Measurements from ENCODE around the gene HDLBP.

HDLBP gene

DNA sequence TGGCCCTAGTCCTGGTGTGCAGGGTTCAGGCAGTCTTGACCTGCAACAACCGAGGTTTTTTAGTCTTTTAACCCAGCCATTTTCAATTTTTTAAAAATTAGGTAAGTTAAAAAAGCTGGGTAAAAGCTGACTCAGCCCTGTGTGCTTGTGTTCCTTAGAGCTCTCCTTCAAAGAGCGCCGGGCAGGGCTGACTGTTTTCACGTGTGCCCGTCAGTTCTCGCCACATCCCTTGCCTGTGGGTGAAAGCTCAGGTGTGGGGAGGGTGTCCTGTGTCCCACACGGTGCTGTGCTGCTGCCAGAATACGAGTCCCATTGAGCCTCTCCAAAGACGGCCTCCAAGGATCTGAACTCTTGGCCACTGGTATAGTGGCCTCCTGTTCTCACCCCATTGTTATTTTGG is 132.3 kb downstream of the HDLBP start:
- H3K4me3 ChIP-seq (ENCODE audit: low read length) = no peak overlapping the region
- 0 out of 2 replicates have a peak, but pooled peaks cover 2% of the 10 kb centered on the region for H3K4me1 ChIP-seq (ENCODE audit: control insufficient read depth, insufficient read depth, low read length)
- no peaks in the 10 kb centered on the region for H3K9me3 ChIP-seq (ENCODE audit: control insufficient read depth, insufficient read depth, low read length)
- no peak for DNase-seq (ENCODE audit: low read depth, low spot score)
- H3K27me3 ChIP-seq (ENCODE audit: control insufficient read depth, insufficient read depth, low read length) = no peaks in the 10 kb centered on the region
- H3K27ac ChIP-seq (ENCODE audit: low read length) = no peak overlapping the region
- H3K36me3 ChIP-seq (ENCODE audit: control insufficient read depth, insufficient read depth, low read length) = no peaks in the 10 kb centered on the region
- no CpG with 5 or more reads among the region's 9 CpGs for WGBS (ENCODE audit: insufficient coverage, insufficient read length)

GRCh38 chr2:241182531-241183133 is 132.8 kb downstream of the HDLBP start:
- no peaks in the 10 kb centered on the region for H3K27me3 ChIP-seq (ENCODE audit: control insufficient read depth, insufficient read depth, low read length)
- DNase-seq (ENCODE audit: low read depth, low spot score) = no peak
- H3K27ac ChIP-seq (ENCODE audit: low read length) = no peak overlapping the region
- no CpG with 5 or more reads among the region's 28 CpGs for WGBS (ENCODE audit: insufficient coverage, insufficient read length)
- no peaks in the 10 kb centered on the region for H3K9me3 ChIP-seq (ENCODE audit: control insufficient read depth, insufficient read depth, low read length)
- no peak overlapping the region for H3K4me3 ChIP-seq (ENCODE audit: low read length)
- H3K4me1 ChIP-seq (ENCODE audit: control insufficient read depth, insufficient read depth, low read length) = no peaks in the 10 kb centered on the region
- H3K36me3 ChIP-seq (ENCODE audit: control insufficient read depth, insufficient read depth, low read length) = no peaks in the 10 kb centered on the region

- Histone ChIP-seq H3K36me3 (ENCODE audit: control insufficient read depth, insufficient read depth, low read length) (no peaks in the 10 kb centered on the region), H3K4me1 (ENCODE audit: control insufficient read depth, insufficient read depth, low read length) (no peaks in the 10 kb centered on the region), H3K4me3 (ENCODE audit: low read length) (no peak overlapping the region), H3K27me3 (ENCODE audit: control insufficient read depth, insufficient read depth, low read length) (no peaks in the 10 kb centered on the region), H3K27ac (ENCODE audit: low read length) (no peak overlapping the region), H3K9me3 (ENCODE audit: control insufficient read depth, insufficient read depth, low read length) (no peaks in the 10 kb centered on the region)
- WGBS (ENCODE audit: insufficient coverage, insufficient read length) = no CpG with 5 or more reads among the region's 3 CpGs
- DNase-seq (ENCODE audit: low read depth, low spot score) = no peak
Observed at GRCh38 chr2:241182126-241182525, 133.3 kb downstream of the HDLBP start.

- H3K27ac ChIP-seq (ENCODE audit: low read length) = no peak overlapping the region
- no peaks in the 10 kb centered on the region for H3K4me1 ChIP-seq (ENCODE audit: control insufficient read depth, insufficient read depth, low read length)
- H3K4me3 ChIP-seq (ENCODE audit: low read length) = no peak overlapping the region
- H3K9me3 ChIP-seq (ENCODE audit: control insufficient read depth, insufficient read depth, low read length) = no peaks in the 10 kb centered on the region
- no peaks in the 10 kb centered on the region for H3K36me3 ChIP-seq (ENCODE audit: control insufficient read depth, insufficient read depth, low read length)
- no CpG with 5 or more reads among the region's 12 CpGs for WGBS (ENCODE audit: insufficient coverage, insufficient read length)
- DNase-seq (ENCODE audit: low read depth, low spot score) = peak; percentile 54
- H3K27me3 ChIP-seq (ENCODE audit: control insufficient read depth, insufficient read depth, low read length) = no peaks in the 10 kb centered on the region
Observed at GRCh38 chr2:241180495-241180894, 135.0 kb downstream of the HDLBP start.

- H3K9me3 ChIP-seq (ENCODE audit: control insufficient read depth, insufficient read depth, low read length) = no peaks in the 10 kb centered on the region
- H3K27me3 ChIP-seq (ENCODE audit: control insufficient read depth, insufficient read depth, low read length) = no peaks in the 10 kb centered on the region
- WGBS (ENCODE audit: insufficient coverage, insufficient read length) = no CpG with 5 or more reads among the region's 4 CpGs
- no peak overlapping the region for H3K27ac ChIP-seq (ENCODE audit: low read length)
- no peaks in the 10 kb centered on the region for H3K4me1 ChIP-seq (ENCODE audit: control insufficient read depth, insufficient read depth, low read length)
- H3K36me3 ChIP-seq (ENCODE audit: control insufficient read depth, insufficient read depth, low read length) = no peaks in the 10 kb centered on the region
- DNase-seq (ENCODE audit: low read depth, low spot score) = no peak
- H3K4me3 ChIP-seq (ENCODE audit: low read length) = no peak overlapping the region
Observed at GRCh38 chr2:241179899-241180298, 135.6 kb downstream of the HDLBP start.

DNA sequence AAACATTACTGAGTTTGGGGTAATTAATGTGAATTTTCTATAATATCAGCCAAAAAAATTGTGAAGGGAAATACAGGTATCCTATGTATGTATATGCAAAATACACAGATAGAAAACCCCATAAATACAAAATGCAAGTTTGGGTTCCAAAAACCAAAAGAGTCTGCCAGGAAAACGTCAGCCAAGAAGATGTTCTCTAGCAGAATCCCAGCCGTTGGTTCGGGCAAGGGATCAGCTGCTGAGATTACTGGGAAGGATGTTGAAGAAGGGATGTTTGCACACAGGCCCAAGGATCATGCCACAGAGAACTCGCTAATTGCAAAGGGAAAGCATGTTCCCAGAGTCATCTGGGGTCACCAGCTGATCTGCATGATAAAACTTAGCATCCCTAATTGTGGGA is 136.5 kb downstream of the HDLBP start:
- Histone ChIP-seq H3K9me3 (ENCODE audit: control insufficient read depth, insufficient read depth, low read length) (no peaks in the 10 kb centered on the region), H3K4me3 (ENCODE audit: low read length) (no peak overlapping the region), H3K27me3 (ENCODE audit: control insufficient read depth, insufficient read depth, low read length) (no peaks in the 10 kb centered on the region), H3K27ac (ENCODE audit: low read length) (no peak overlapping the region), H3K36me3 (ENCODE audit: control insufficient read depth, insufficient read depth, low read length) (no peaks in the 10 kb centered on the region), H3K4me1 (ENCODE audit: control insufficient read depth, insufficient read depth, low read length) (no peaks in the 10 kb centered on the region)
- no CpG with 5 or more reads among the region's 4 CpGs for WGBS (ENCODE audit: insufficient coverage, insufficient read length)
- no peak for DNase-seq (ENCODE audit: low read depth, low spot score)

DNA sequence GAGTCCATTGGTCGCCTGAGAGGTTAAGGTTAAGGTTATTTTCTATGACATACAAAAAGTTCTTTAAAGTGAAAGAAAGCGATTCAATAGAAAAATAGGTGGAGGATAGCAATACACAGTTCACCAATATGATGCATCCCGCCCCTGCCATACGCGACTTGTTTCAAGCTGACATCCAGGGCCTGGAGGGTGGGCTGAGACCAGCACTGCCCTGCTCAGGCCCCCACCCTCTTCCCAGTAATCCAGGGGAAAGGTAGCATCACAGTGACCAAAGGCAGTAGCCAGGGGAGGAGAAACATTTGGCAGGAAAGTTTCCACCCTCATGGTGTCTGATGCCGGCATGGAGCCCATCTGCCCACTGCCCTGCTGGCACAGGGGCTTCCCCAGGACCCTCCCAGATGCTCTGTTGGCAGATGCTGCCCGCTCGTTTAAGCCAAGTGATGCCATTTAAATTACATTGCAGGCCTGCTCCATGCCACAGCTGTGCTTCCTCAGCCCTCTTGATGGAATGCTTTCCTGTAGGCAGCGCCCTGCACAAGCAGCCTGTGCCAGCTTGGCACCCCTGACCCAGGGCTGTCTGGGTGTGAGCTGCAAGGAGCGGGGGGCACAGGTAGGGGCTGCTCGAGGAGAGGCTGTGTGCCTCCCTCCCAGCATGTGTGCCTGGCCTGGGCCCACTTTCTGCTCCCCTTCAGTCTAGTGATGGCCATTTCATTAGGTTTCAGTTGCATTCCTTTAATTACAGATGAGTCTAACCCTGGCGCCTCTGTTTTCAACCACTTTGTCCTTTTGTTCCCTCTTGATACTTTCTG is 137.7 kb downstream of the HDLBP start:
- Histone ChIP-seq H3K36me3 (ENCODE audit: control insufficient read depth, insufficient read depth, low read length) (no peaks in the 10 kb centered on the region), H3K27me3 (ENCODE audit: control insufficient read depth, insufficient read depth, low read length) (no peaks in the 10 kb centered on the region), H3K4me3 (ENCODE audit: low read length) (no peak overlapping the region), H3K4me1 (ENCODE audit: control insufficient read depth, insufficient read depth, low read length) (no peaks in the 10 kb centered on the region), H3K9me3 (ENCODE audit: control insufficient read depth, insufficient read depth, low read length) (no peaks in the 10 kb centered on the region), H3K27ac (ENCODE audit: low read length) (no peak overlapping the region)
- no CpG with 5 or more reads among the region's 12 CpGs for WGBS (ENCODE audit: insufficient coverage, insufficient read length)
- no peak for DNase-seq (ENCODE audit: low read depth, low spot score)

Measured in iPS DF 6.9 (cell line).